Kidney (tissue), 14 donors: Measurements from ENCODE around the gene HECW1. TPM values are rescaled to one million over a fixed set of nuclear protein-coding genes. Genes with fewer than 3 reads are reported as not detected.

Experiments used
- DNase-seq, 5 donors: peaks; one replicate each; pipeline ENCODE4 v3.0.0-alpha.2; 2013 to 2020
- FAIRE-seq: peaks from 2 replicates; lab custom pipeline; 2012; peaks lifted over from hg19 to GRCh38; lab: Jason Lieb, UNC
- H3K27ac ChIP-seq, 2 donors: one replicate each; pipeline ENCODE4 v1.7.0; 2013; ENCODE audit warnings: low read depth in 2 of 2, low read length in 2 of 2, inconsistent platforms in 1 of 2
- H3K27me3 ChIP-seq: one replicate; pipeline ENCODE4 v1.7.1; 2013; ENCODE audit warnings: low read length, inconsistent platforms; ENCODE audit not compliant: control insufficient read depth, insufficient read depth
- H3K36me3 ChIP-seq, 3 donors: one replicate each; pipeline versions ENCODE4 v1.7.0 to v1.7.1; 2013; ENCODE audit warnings: low read length in 3 of 3, control low read depth in 1 of 3, inconsistent platforms in 1 of 3; ENCODE audit not compliant: insufficient read depth in 3 of 3, control insufficient read depth in 2 of 3
- H3K4me1 ChIP-seq, 3 donors: one replicate each; pipeline versions ENCODE4 v1.7.0 to v1.7.1; 2013; ENCODE audit warnings: low read length in 3 of 3, inconsistent platforms in 1 of 3, low read depth in 1 of 3; ENCODE audit not compliant: control insufficient read depth in 2 of 3, insufficient read depth in 2 of 3
- H3K4me3 ChIP-seq, 3 donors: one replicate each; pipeline versions ENCODE4 v1.7.0 to v1.8.1; 2013; ENCODE audit warnings: low read length in 3 of 3, control low read depth in 1 of 3, inconsistent platforms in 1 of 3
- H3K9ac ChIP-seq, 3 donors: one replicate each; pipeline versions ENCODE4 v1.7.0 to v1.7.1; 2013; ENCODE audit warnings: low read length in 3 of 3, control low read depth in 1 of 3, inconsistent platforms in 1 of 3
- H3K9me3 ChIP-seq, 3 donors: one replicate each; pipeline versions ENCODE4 v1.7.0 to v1.7.1; 2013; ENCODE audit warnings: low read length in 3 of 3, control low read depth in 1 of 3, inconsistent platforms in 1 of 3; ENCODE audit not compliant: control insufficient read depth in 2 of 3, insufficient read depth in 1 of 3
- intact Hi-C: fragments of 100-400 bp; cut with DNase I; formaldehyde crosslinking; loops from one replicate; pipeline ENCODE4 v1.11.1; 2022
- polyA plus RNA-seq: library from polyadenylated mRNA; stranded (reverse); fragments of 350-450 nt; fragmentation: Illumina TruSeq; extraction: RNeasy Lipid Tissue Mini Kit (QIAGEN cat#74804); gene quantifications from one replicate; pipeline ENCODE4 v1.2.3, GENCODE V29; 2014; ENCODE audit warnings: low read depth, low replicate concordance; ENCODE audit not compliant: insufficient read depth
- total RNA-seq: library from RNA; stranded (reverse); fragmentation: NEBNext Ultra II Directional; extraction: Animal tissue kit (Norgen Biotek cat#: 25700); gene quantifications from one replicate; pipeline ENCODE4 v1.2.1, GENCODE V29; 2021
- TF ChIP-seq, protein P1 (sequence below): IDR thresholded peaks from 3 replicates; pipeline ENCODE4 v1.5.1; 2012; ENCODE audit warnings: mild to moderate bottlenecking, moderate library complexity, borderline replicate concordance; ENCODE audit not compliant: insufficient read depth; ENCODE audit errors: extremely low read depth
- donor health status: control.
- donor health status: control.
- donor health status: control.
- donor health status: control.
- donor health status: control.
- donor health status: DM: yes; HTN: yes; CAD: no.
- donor health status: Normal renal cell carcinoma (clear cell type).

HECW1 gene
- total and polyA plus RNA-seq, 2 donors from 2014 or later: 0.50 to 7.5 TPM

DNA sequence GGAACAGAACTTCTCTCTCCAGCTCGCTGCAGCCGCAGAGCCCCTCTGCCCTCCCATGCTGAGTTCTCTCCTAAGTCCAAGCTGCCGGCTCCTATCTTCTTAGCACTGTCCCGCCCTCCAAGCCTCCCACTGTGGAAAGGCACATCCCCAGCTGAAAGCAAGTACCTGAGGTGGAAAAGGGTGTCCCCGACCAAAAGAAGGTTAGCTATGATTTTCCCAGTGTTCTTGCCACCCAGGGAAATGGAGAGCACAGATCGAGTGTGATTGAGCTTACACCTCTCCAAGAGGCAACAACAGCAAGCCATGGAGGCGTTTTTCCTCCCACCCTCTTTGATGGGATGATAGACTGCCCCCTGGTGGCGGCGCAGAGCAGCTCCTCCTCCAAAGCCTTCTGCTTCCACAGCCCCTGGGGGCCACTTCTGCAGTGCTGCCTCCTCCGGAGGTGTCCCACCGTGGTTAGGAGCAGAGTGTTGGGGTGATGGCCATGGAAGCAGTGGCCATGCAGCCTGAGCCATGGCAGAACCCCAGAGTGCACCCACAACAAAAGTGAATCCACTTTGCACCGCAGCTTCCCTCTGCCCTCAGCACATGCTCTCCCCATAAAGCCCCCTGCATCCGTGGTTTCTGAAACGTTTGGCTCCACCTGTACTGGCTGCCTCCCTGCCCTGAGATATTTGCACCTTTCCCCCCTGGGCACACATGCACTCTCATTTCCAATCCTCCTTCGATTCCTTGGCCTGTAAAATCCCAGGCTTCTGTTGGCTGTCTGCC, 327.4 kb downstream of the HECW1 start:
- DNase-seq (peak in 4 of 5 donors; percentile 27 to 58 (median 35)), FAIRE-seq (no peak)
- no peak overlapping the region for H3K27ac ChIP-seq
- no peaks in the 10 kb centered on the region for H3K27me3 ChIP-seq
- no peaks in the 10 kb centered on the region for H3K36me3 ChIP-seq
- H3K9ac ChIP-seq: no peak overlapping the region
- no peaks in the 10 kb centered on the region for H3K4me1 ChIP-seq
- no peaks in the 10 kb centered on the region for H3K9me3 ChIP-seq
- no peak overlapping the region for H3K4me3 ChIP-seq
- TF ChIP-seq, protein P1, sequence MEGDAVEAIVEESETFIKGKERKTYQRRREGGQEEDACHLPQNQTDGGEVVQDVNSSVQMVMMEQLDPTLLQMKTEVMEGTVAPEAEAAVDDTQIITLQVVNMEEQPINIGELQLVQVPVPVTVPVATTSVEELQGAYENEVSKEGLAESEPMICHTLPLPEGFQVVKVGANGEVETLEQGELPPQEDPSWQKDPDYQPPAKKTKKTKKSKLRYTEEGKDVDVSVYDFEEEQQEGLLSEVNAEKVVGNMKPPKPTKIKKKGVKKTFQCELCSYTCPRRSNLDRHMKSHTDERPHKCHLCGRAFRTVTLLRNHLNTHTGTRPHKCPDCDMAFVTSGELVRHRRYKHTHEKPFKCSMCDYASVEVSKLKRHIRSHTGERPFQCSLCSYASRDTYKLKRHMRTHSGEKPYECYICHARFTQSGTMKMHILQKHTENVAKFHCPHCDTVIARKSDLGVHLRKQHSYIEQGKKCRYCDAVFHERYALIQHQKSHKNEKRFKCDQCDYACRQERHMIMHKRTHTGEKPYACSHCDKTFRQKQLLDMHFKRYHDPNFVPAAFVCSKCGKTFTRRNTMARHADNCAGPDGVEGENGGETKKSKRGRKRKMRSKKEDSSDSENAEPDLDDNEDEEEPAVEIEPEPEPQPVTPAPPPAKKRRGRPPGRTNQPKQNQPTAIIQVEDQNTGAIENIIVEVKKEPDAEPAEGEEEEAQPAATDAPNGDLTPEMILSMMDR: peak; percentile 80
- intact Hi-C loops: no loop called here

DNA sequence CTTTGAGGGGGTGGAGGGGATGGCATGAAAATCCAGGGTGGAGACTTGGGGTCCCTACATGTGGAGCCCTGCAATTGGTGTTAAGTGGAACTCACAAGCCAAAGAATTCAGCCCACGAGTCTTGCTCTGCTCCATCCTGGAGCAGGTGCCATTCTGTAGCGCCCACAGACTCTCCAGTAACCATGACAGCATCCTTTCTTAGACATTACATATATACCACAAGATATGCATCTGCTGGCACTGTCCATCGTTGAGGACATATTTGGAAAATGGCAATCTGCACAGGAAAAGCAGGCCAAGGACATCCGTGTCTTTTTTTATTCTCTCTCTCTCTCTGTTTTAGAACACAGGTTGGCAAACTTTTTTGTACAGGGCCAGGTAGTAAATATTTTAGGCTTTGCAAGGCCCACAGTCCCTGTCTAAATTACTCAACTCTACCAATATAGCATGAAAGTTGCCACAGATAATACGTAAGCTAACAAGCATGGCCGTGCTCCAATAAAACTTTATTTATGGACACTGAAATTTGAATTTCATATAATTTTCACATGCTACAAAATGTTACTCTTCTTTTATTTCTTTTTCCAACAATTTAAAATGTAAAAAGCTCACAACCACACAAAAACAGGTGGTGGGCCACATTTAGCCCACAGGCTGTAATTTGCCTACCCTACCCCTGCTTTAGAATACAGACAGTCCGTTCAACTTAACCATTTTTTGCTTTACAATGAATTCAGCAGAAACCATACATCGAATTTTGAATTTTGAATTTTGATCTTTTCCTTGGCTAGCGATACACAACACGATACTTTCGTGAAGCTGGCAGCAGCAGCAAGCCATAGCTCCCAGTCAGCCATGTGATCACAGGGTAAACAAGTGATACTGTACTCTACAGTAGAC, 329.0 kb downstream of the HECW1 start:
- Histone ChIP-seq H3K4me1 (no peaks in the 10 kb centered on the region), H3K9me3 (no peaks in the 10 kb centered on the region), H3K27ac (no peak overlapping the region), H3K9ac (no peak overlapping the region), H3K27me3 (no peaks in the 10 kb centered on the region), H3K36me3 (no peaks in the 10 kb centered on the region), H3K4me3 (no peak overlapping the region)
- TF ChIP-seq, protein P1: no peak
- DNase-seq: no peak
- intact Hi-C loops: no loop called here
- FAIRE-seq: no peak

DNA sequence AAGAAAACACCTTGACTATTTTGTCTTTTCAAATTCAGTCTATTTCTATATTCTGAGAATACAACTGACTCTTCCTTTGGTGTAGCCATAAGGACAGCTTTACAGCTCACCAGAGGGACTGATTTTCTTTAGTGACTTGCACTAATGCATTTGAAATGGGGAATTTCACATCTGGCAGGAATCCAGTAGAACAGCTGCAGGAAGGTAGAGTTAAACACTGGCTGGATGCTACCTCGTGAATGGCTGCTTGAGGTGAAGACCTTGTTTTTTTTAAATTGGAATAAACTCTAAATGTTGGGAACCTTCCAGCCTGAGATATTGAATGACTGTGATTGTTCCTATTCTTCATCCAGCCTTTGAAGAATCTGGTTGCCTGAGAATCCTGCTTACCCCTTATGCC, 330.9 kb downstream of the HECW1 start:
- Histone ChIP-seq H3K9ac (no peak overlapping the region), H3K9me3 (no peaks in the 10 kb centered on the region), H3K36me3 (no peaks in the 10 kb centered on the region), H3K4me1 (no peaks in the 10 kb centered on the region), H3K27me3 (no peaks in the 10 kb centered on the region), H3K4me3 (no peak overlapping the region), H3K27ac (no peak overlapping the region)
- intact Hi-C loops: no loop called here
- peak in 1 of 5 donors; percentile 34 for DNase-seq
- FAIRE-seq: no peak
- TF ChIP-seq, protein P1: no peak
